ENCODE data around the gene MINDY1. TPM values are rescaled to one million over a fixed set of nuclear protein-coding genes. Genes with fewer than 3 reads are reported as not detected.

Gene MINDY1
- total RNA-seq, 1 donor from 2014 or later, result 8.8 TPM

GRCh38 chr1:151008244-151009205 is 1.8 kb upstream of the MINDY1 start, which contains the start of gene PRUNE1:
Gene PRUNE1, plus strand, starts transcription at chr1:151008449. Its CDS starts 184 bp downstream, at chr1:151008633.
- no peak for TF ChIP-seq EZH2 (IDR thresholded peaks at IDR 0.05; ENCODE audit: insufficient read depth, low read length)
- no peak for TF ChIP-seq CTCF (IDR thresholded peaks at IDR 0.05; ENCODE audit: insufficient read depth, low read depth, low read length)
- peaks cover 49% of the 10 kb centered on the region for H3K4me1 ChIP-seq (ENCODE audit: insufficient read depth, low read length)
- H3K9ac ChIP-seq (ENCODE audit: low read length), result peak within 1 kb of the TSS; percentile 95
- peak within 1 kb of the TSS; percentile 76 for H3K4me3 ChIP-seq (ENCODE audit: insufficient read depth, low read depth, low read length)
- H3K79me2 ChIP-seq (ENCODE audit: insufficient read depth, low read length), result peaks cover 6% of the 10 kb centered on the region
- no peak for FAIRE-seq
- no peaks in the 10 kb centered on the region for H3K27me3 ChIP-seq (ENCODE audit: insufficient read depth, low read length)
- peak within 1 kb of the TSS; percentile 95 for H3K4me3 Mint-ChIP-seq (ENCODE audit: unreplicated experiment)
- no peaks in the 10 kb centered on the region for H4K20me1 ChIP-seq (ENCODE audit: insufficient read depth, low read length)
- H3K36me3 ChIP-seq (ENCODE audit: insufficient read depth, low read length), result no peaks in the 10 kb centered on the region
- peaks cover 1% of the 10 kb centered on the region for H3K36me3 Mint-ChIP-seq (ENCODE audit: low read depth, unreplicated experiment)
- no peaks in the 10 kb centered on the region for H3K9me3 Mint-ChIP-seq (ENCODE audit: unreplicated experiment)
- H3K27ac Mint-ChIP-seq (ENCODE audit: unreplicated experiment), result peak within 1 kb of the TSS; percentile 98
- peak within 1 kb of the TSS; percentile 95 for H2AFZ ChIP-seq (ENCODE audit: low read depth, low read length)
- H3K9me3 ChIP-seq (ENCODE audit: insufficient read depth, low read depth, low read length), result no peaks in the 10 kb centered on the region
- DNase-seq (ENCODE audit: low read depth), result peak; percentile 88
- peak within 1 kb of the TSS; percentile 99 for H3K4me2 ChIP-seq (ENCODE audit: low read length)
- H3K27me3 Mint-ChIP-seq (ENCODE audit: low read depth, unreplicated experiment), result no peaks in the 10 kb centered on the region
- H3K4me1 Mint-ChIP-seq (ENCODE audit: low read depth, unreplicated experiment), result peaks cover 35% of the 10 kb centered on the region
- H3K27ac ChIP-seq (ENCODE audit: low read depth, low read length), result peak within 1 kb of the TSS; percentile 85

GRCh38 chr1:151007853-151008243 is 1.1 kb upstream of the MINDY1 start:
- peak overlapping the region; percentile 98 for H3K27ac Mint-ChIP-seq (ENCODE audit: unreplicated experiment)
- H3K36me3 Mint-ChIP-seq (ENCODE audit: low read depth, unreplicated experiment), result peaks cover 1% of the 10 kb centered on the region
- Histone ChIP-seq H2AFZ (ENCODE audit: low read depth, low read length) (peak overlapping the region; percentile 6), H3K9ac (ENCODE audit: low read length) (peak overlapping the region; percentile 95), H3K27me3 (ENCODE audit: insufficient read depth, low read length) (no peaks in the 10 kb centered on the region), H3K4me3 (ENCODE audit: insufficient read depth, low read depth, low read length) (peak overlapping the region; percentile 76), H3K79me2 (ENCODE audit: insufficient read depth, low read length) (peaks cover 6% of the 10 kb centered on the region), H3K27ac (ENCODE audit: low read depth, low read length) (peak overlapping the region; percentile 85), H3K4me2 (ENCODE audit: low read length) (peak overlapping the region; percentile 99), H3K36me3 (ENCODE audit: insufficient read depth, low read length) (no peaks in the 10 kb centered on the region), H3K4me1 (ENCODE audit: insufficient read depth, low read length) (peaks cover 47% of the 10 kb centered on the region), H4K20me1 (ENCODE audit: insufficient read depth, low read length) (no peaks in the 10 kb centered on the region), H3K9me3 (ENCODE audit: insufficient read depth, low read depth, low read length) (no peaks in the 10 kb centered on the region)
- TF ChIP-seq EZH2 (IDR thresholded peaks at IDR 0.05; ENCODE audit: insufficient read depth, low read length), result no peak
- no peak for TF ChIP-seq CTCF (IDR thresholded peaks at IDR 0.05; ENCODE audit: insufficient read depth, low read depth, low read length)
- H3K9me3 Mint-ChIP-seq (ENCODE audit: unreplicated experiment), result no peaks in the 10 kb centered on the region
- FAIRE-seq, result no peak
- H3K4me3 Mint-ChIP-seq (ENCODE audit: unreplicated experiment), result peak overlapping the region; percentile 95
- no peak for DNase-seq (ENCODE audit: low read depth)
- H3K4me1 Mint-ChIP-seq (ENCODE audit: low read depth, unreplicated experiment), result peaks cover 33% of the 10 kb centered on the region
- no peaks in the 10 kb centered on the region for H3K27me3 Mint-ChIP-seq (ENCODE audit: low read depth, unreplicated experiment)
